GM21367 (cell line): Measurements from ENCODE around the gene SCNN1A.

Experiments
- ATAC-seq: cut with Tn5 transposase; IDR thresholded peaks from one replicate; pipeline ENCODE4 v1.9.1; 2021; ENCODE audit not compliant: unreplicated experiment

The SCNN1A gene

GRCh38 chr12:6375269-6376078 is at the start of gene SCNN1A:
SCNN1A (minus strand) TSS chr12:6375563; CDS start chr12:6374783, 780 bp downstream.
- ATAC-seq: no peak

- ATAC-seq: no peak
Observed at GRCh38 chr12:6424866-6425265, 49.5 kb upstream of the SCNN1A start.

DNA sequence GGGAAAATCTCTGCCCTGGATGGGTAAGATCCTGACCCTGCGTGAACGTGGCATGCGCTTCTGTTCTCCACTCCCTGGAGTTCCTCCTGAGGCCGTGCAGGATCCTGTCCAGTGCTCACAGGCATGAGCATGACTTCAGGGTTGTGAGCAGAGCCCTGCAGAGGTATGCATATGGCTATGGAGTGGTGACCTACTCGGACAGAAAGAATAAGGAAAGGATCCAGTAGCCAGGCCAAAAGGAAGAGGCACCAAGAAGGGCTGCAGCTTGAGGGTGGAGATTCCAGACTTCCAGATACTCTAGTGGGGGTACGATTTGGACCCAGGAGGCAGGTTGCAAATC is 48.6 kb upstream of the SCNN1A start:
- no peak for ATAC-seq

DNA sequence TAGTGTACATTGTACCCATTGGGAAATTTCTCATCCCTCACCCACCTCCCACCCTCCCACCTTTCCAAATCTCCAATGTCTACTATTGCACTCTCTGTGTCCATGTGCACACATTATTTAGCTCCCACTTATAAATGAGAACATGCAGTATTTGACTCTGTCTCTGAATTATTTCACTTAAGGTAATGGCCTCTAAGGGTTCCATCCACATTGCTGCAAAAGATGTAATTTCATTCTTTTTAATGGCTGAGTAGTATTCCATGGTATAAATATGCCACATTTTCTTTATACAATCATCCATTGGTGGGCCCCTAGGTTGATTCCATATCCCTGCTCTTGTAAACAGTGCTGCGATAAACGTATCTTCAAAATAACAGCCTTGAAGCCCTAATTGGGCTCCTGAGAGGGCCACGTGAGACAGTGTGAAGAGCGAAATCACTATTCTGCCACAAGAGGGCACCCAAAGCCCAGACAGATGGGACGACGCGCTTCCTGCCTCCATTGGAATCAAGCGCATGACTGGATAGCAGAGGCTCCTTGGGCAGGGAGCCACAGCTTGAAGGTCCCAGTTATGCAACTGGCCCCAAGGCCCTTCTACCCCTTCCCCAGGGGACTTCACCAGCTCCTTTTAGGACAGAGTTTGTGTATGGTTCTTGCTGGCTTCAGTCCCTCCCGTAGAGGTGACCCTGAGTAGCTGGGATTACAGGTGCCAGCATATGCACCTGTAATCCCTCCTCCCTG is 48.1 kb upstream of the SCNN1A start:
- ATAC-seq: no peak

- no peak for ATAC-seq
Observed at GRCh38 chr12:6420364-6420763, 45.0 kb upstream of the SCNN1A start.

DNA sequence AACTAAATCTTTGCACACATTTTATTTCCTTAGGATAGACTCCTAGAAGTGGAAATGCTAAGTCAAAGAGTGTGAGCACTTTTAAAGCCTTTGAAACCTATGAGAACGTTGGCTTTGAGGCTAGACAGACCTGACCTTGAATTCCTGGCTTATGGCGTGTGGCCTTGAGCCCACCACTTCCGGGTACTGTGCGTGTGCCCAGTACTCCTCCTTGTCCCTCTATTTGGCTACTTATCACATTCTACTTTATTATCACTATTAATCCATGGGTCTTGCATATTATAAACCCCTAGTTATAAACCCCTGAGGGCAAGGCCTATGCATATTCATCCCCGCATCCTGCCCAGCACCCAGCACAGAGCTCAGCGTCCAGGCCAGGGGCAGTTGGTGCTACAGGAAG is 43.4 kb upstream of the SCNN1A start:
- no peak for ATAC-seq

GRCh38 chr12:6416596-6416995 is 41.2 kb upstream of the SCNN1A start:
- ATAC-seq: no peak

DNA sequence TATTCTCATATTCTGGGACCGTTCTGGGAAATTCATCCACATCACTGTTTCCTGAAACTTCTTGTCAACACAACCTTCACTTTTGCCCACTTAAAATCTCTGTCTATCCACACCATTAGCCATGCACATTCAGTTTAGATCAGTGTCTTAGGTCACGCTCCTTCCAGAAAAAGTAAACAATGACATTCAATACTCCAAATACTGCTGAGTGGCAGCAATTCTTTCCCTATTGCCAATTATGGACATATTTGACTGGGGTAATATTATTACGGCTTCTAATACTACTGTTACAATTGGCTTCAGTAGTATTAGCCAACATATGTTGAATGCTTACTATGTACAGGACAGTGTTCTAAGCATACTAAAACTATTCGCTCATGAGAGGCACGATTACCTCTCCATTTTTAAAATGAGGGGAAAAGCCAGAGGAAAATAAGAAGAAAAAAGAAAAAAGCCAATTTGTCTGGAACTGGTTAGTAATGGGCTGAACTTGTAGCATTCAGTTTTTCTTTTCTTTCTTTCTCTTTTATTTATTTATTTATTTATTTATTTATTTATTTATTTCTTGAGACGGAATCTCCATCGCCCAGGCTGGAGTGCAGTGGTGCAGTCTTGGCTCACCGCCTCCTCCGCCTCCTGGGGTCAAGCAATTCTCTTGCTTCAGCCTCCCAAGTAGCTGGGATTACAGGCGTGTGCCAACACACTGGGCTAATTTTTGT is 32.0 kb upstream of the SCNN1A start:
- ATAC-seq: no peak

GRCh38 chr12:6405963-6406362 is 30.6 kb upstream of the SCNN1A start:
- no peak for ATAC-seq

GRCh38 chr12:6404390-6404789 is 29.0 kb upstream of the SCNN1A start:
- ATAC-seq: no peak

DNA sequence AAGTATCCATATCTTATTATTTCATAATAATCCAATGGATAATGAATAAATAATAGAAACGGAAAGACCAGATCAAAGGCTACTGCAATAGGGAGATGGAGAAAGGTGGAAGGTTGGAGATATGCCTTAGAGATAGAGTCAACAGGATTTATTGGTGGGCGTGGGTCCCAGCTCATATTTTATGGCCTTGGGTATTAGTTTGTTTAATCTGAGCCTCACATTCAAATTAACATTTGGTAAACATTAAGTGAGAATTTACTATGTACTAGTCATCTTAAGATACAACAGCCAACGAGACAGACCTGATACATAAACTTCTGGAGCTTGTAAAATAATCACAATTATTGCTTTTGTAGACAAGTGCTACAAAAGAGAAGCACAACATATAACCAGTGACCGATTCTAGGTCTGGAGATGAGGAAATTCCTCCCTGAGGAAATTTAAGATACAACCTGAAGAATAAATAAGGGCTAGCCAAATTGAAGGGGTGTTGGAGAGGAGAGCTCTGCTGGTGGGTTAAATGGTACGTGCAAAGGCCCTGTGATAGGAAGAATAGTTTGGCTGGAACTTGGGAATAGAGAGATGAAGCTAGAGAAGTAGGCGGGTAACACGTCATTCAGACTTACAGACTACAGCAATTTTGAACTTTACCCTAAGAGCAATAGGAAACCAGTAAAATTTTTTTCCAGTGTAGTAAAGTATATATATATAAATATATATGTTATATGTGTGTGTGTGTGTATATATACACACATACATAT is 24.7 kb upstream of the SCNN1A start:
- ATAC-seq: no peak

DNA sequence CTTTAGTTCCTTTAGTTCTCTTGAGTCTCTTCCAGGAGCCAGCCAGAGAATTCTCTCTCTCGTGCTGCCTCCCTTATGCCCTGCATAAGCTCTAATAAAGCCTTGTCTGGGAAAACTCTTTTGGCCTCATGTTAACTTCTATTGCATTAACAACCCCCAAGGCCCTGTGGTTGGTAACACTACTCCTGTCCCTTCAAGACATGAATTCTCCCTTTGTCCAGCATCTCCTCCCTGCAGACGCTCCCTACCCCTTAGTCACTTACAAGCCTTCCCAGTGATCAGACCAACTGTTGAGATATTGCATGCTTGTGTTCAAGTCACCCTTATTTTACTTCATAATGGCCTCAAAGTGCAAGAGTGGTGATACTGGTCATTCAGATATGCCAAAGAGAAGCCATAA is 20.7 kb upstream of the SCNN1A start:
- ATAC-seq: no peak

GRCh38 chr12:6394398-6394797 is 19.0 kb upstream of the SCNN1A start:
- ATAC-seq: no peak

DNA sequence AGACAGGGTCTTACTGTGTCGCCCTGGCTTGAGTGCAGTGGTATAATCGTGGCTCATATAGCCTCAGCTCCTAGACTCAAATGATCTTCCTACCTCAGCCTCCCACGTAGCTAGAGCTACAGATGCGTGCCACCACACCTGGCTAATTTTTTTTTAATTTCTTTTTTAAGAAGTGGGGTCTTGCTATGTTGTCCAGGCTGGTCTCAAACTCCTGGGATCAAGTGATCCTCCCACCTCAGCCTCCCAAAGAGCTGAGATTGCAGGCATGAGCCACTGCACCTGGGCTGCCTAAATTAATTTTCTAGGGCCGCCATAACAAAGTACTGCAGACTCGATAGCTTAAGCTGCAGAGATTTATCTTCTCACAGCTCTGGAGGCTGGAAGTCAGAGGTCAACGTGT is 17.7 kb upstream of the SCNN1A start:
- no peak for ATAC-seq

DNA sequence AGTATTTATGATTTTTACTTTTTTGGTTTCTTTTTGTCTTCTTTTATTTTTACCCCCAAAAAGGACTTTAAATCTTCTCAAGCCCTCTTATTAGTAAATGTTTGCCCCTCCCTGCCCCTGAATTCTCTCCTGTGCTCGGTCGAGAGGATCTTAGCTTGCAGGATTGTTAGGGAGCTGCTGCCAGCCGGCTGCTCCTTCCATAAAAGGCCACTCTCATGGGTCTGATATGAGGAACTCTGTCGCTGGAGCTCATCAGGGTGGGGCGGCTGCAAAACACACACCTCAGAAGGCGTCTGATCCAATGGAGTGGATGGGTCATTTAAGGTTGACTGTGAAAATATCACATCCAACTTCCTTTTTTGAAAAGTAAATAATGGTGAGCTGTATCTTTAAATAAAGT is 17.1 kb upstream of the SCNN1A start:
- no peak for ATAC-seq

- ATAC-seq: no peak
Observed at GRCh38 chr12:6391013-6391412, 15.7 kb upstream of the SCNN1A start.

GRCh38 chr12:6390084-6390799 is 14.9 kb upstream of the SCNN1A start:
- ATAC-seq: no peak

GRCh38 chr12:6387541-6387940 is 12.2 kb upstream of the SCNN1A start:
- no peak for ATAC-seq

DNA sequence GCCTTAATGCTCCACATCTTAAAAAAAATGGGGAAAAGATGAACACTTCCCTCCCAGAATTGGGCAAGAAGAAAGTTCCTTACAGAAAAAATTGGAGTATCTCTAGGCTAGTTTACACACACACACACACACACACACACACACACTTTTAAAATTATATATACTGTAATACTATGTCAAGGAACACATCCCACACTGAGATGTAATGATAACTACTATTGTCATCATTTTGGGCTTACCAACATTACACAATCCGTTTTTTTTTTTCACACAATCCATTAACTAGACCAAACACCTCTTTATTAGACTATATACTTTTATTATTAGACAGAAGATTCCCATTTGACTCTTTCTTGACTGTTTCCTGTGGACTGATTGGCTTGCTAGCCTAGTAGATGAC is 11.1 kb upstream of the SCNN1A start:
- no peak for ATAC-seq

GRCh38 chr12:6386038-6386437 is 10.7 kb upstream of the SCNN1A start:
- no peak for ATAC-seq
